Parathyroid adenoma (tissue), 2 donors: ENCODE measurements around the gene EVA1A.
A peak's percentile ranks its signal among the peaks of the same experiment; 100 is the strongest.

Experiments
- H2AFZ ChIP-seq: fragments of 300-600 bp; sonication (generic); one replicate; pipeline ENCODE4 v1.7.0; 2017; ENCODE audit warnings: antibody characterized with exemption, mild to moderate bottlenecking
- H3K27ac ChIP-seq: fragments of 300-600 bp; sonication (generic); one replicate; pipeline ENCODE4 v1.7.0; 2017
- H3K27me3 ChIP-seq: fragments of 300-600 bp; sonication (generic); one replicate; pipeline ENCODE4 v1.7.0; 2017; ENCODE audit warnings: low read length; ENCODE audit not compliant: control insufficient read depth, insufficient read depth
- H3K36me3 ChIP-seq: fragments of 300-600 bp; sonication (generic); one replicate; pipeline ENCODE4 v1.7.0; 2017; ENCODE audit warnings: low read length; ENCODE audit not compliant: control insufficient read depth, insufficient read depth
- H3K4me1 ChIP-seq: fragments of 300-600 bp; sonication (generic); one replicate; pipeline ENCODE4 v1.7.0; 2017; ENCODE audit warnings: control low read depth
- H3K4me2 ChIP-seq: fragments of 300-600 bp; sonication (generic); one replicate; pipeline ENCODE4 v1.7.0; 2017; ENCODE audit warnings: low read length
- H3K4me3 ChIP-seq: fragments of 300-600 bp; sonication (generic); one replicate; pipeline ENCODE4 v1.7.0; 2017; ENCODE audit warnings: low read depth, low read length
- H3K79me2 ChIP-seq: fragments of 300-600 bp; sonication (generic); one replicate; pipeline ENCODE4 v1.7.0; 2017; ENCODE audit warnings: control low read depth
- H3K9ac ChIP-seq: fragments of 300-600 bp; sonication (generic); one replicate; pipeline ENCODE4 v1.7.0; 2017; ENCODE audit warnings: mild to moderate bottlenecking
- H3K9me3 ChIP-seq: fragments of 300-600 bp; sonication (generic); one replicate; pipeline ENCODE4 v1.7.0; 2017; ENCODE audit warnings: low read length; ENCODE audit not compliant: control insufficient read depth
- CTCF ChIP-seq: fragments of 300-600 bp; sonication (generic); IDR thresholded peaks from one replicate; pipeline ENCODE4 v1.7.0; 2017; ENCODE audit warnings: antibody characterized with exemption, mild to moderate bottlenecking
- donor health status: primary hyperparathyroidism.

Gene EVA1A

GRCh38 chr2:75573145-75573878, 12.6 kb upstream of the EVA1A start:
- H3K4me1 ChIP-seq = peaks cover 16% of the 10 kb centered on the region
- H3K27me3 ChIP-seq = no peaks in the 10 kb centered on the region
- no peak overlapping the region for H3K4me3 ChIP-seq
- no peak overlapping the region for H2AFZ ChIP-seq
- no peaks in the 10 kb centered on the region for H3K9me3 ChIP-seq
- no peak for TF ChIP-seq CTCF
- H3K9ac ChIP-seq = no peak overlapping the region
- H3K27ac ChIP-seq = no peak overlapping the region
- H3K79me2 ChIP-seq = no peaks in the 10 kb centered on the region
- no peak overlapping the region for H3K4me2 ChIP-seq
- no peaks in the 10 kb centered on the region for H3K36me3 ChIP-seq

- Histone ChIP-seq H2AFZ (peak overlapping the region; percentile 64), H3K9ac (no peak overlapping the region), H3K27ac (no peak overlapping the region), H3K4me1 (peaks cover 16% of the 10 kb centered on the region), H3K4me3 (no peak overlapping the region), H3K4me2 (no peak overlapping the region), H3K79me2 (no peaks in the 10 kb centered on the region), H3K9me3 (no peaks in the 10 kb centered on the region), H3K27me3 (no peaks in the 10 kb centered on the region), H3K36me3 (no peaks in the 10 kb centered on the region)
- TF ChIP-seq CTCF = no peak
These were observed 11.1 kb upstream of the EVA1A start for GRCh38 chr2:75571730-75572430.

- H3K9me3 ChIP-seq = no peaks in the 10 kb centered on the region
- H3K4me3 ChIP-seq = no peak overlapping the region
- no peaks in the 10 kb centered on the region for H3K79me2 ChIP-seq
- H3K4me1 ChIP-seq = peaks cover 16% of the 10 kb centered on the region
- no peak overlapping the region for H3K4me2 ChIP-seq
- H3K27ac ChIP-seq = peak overlapping the region; percentile 46
- H3K36me3 ChIP-seq = no peaks in the 10 kb centered on the region
- peak overlapping the region; percentile 64 for H2AFZ ChIP-seq
- H3K9ac ChIP-seq = no peak overlapping the region
- no peak for TF ChIP-seq CTCF
- no peaks in the 10 kb centered on the region for H3K27me3 ChIP-seq
These were observed 10.4 kb upstream of the EVA1A start for GRCh38 chr2:75570948-75571729.

GRCh38 chr2:75570024-75570947, 9.5 kb upstream of the EVA1A start:
- peaks cover 16% of the 10 kb centered on the region for H3K4me1 ChIP-seq
- no peak overlapping the region for H3K9ac ChIP-seq
- no peak overlapping the region for H3K4me2 ChIP-seq
- peak overlapping the region; percentile 46 for H3K27ac ChIP-seq
- TF ChIP-seq CTCF = no peak
- H3K4me3 ChIP-seq = no peak overlapping the region
- H3K9me3 ChIP-seq = no peaks in the 10 kb centered on the region
- H2AFZ ChIP-seq = peak overlapping the region; percentile 64
- H3K27me3 ChIP-seq = no peaks in the 10 kb centered on the region
- H3K79me2 ChIP-seq = no peaks in the 10 kb centered on the region
- H3K36me3 ChIP-seq = no peaks in the 10 kb centered on the region
